Measurements from ENCODE around the gene PSG7. TPM values are rescaled to one million over a fixed set of nuclear protein-coding genes. Genes with fewer than 3 reads are reported as not detected.
"Not testable (repeated sequence)": the region's sequence is repeated elsewhere in the genome, so short reads cannot be mapped to it uniquely, and the experiment has no call there.

PSG7 gene
- total and polyA plus RNA-seq, 10 of the 15 experiments (the other 5 are each of a cell fraction or from before 2014, with no cell fraction given) = not detected

DNA sequence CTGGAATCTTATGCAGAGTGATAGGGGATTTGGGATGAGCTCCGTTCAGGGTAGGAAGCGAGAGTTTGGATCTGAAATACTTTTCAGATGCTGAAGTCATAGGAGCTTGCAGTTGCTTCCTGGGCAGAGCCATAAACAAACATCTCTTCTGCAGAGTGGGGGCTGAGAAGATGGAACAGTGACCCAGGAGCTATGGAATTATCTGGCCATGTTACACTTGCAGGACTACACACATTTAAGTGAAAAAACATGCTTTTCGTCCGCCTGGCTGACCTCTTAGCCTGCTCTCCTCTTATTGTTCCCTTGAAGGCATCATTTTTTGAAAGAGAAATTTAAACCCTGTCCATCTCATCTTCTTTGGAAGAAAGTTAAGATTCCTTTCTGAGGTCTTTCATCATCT lies 48.6 kb upstream of the PSG7 start (continued):
- TF ChIP-seq IKZF2 (IDR thresholded peaks at IDR 0.05) (no peak), ZNF622 (IDR thresholded peaks at IDR 0.05) (no peak), RELA (IDR thresholded peaks at IDR 0.05; ENCODE audit: borderline replicate concordance, partially characterized antibody) (no peak), HDGF (IDR thresholded peaks at IDR 0.05) (no peak), POLR2A (IDR thresholded peaks at IDR 0.05; ENCODE audit: low read depth, low read length) (no peak), ETV6 (conservative IDR thresholded peaks at IDR 0.05 in 1 of 2, IDR thresholded peaks at IDR 0.05 in 1 of 2; ENCODE audit: borderline replicate concordance in 1 of 2, low read depth in 1 of 2) (no peak), EP300 (IDR thresholded peaks at IDR 0.05; ENCODE audit: borderline replicate concordance in 1 of 2, control insufficient read depth in 1 of 2, low read depth in 2 of 2, low read length in 2 of 2) (no peak)
- TF ChIP-seq, protein P1, sequence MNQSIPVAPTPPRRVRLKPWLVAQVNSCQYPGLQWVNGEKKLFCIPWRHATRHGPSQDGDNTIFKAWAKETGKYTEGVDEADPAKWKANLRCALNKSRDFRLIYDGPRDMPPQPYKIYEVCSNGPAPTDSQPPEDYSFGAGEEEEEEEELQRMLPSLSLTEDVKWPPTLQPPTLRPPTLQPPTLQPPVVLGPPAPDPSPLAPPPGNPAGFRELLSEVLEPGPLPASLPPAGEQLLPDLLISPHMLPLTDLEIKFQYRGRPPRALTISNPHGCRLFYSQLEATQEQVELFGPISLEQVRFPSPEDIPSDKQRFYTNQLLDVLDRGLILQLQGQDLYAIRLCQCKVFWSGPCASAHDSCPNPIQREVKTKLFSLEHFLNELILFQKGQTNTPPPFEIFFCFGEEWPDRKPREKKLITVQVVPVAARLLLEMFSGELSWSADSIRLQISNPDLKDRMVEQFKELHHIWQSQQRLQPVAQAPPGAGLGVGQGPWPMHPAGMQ (IDR thresholded peaks at IDR 0.05; ENCODE audit: borderline replicate concordance) = no peak
- TF ChIP-seq, protein P2, sequence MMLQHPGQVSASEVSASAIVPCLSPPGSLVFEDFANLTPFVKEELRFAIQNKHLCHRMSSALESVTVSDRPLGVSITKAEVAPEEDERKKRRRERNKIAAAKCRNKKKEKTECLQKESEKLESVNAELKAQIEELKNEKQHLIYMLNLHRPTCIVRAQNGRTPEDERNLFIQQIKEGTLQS (IDR thresholded peaks at IDR 0.05; ENCODE audit: borderline replicate concordance, extremely low read depth, low read depth, low read length) = no peak
- TF ChIP-seq, protein P3, sequence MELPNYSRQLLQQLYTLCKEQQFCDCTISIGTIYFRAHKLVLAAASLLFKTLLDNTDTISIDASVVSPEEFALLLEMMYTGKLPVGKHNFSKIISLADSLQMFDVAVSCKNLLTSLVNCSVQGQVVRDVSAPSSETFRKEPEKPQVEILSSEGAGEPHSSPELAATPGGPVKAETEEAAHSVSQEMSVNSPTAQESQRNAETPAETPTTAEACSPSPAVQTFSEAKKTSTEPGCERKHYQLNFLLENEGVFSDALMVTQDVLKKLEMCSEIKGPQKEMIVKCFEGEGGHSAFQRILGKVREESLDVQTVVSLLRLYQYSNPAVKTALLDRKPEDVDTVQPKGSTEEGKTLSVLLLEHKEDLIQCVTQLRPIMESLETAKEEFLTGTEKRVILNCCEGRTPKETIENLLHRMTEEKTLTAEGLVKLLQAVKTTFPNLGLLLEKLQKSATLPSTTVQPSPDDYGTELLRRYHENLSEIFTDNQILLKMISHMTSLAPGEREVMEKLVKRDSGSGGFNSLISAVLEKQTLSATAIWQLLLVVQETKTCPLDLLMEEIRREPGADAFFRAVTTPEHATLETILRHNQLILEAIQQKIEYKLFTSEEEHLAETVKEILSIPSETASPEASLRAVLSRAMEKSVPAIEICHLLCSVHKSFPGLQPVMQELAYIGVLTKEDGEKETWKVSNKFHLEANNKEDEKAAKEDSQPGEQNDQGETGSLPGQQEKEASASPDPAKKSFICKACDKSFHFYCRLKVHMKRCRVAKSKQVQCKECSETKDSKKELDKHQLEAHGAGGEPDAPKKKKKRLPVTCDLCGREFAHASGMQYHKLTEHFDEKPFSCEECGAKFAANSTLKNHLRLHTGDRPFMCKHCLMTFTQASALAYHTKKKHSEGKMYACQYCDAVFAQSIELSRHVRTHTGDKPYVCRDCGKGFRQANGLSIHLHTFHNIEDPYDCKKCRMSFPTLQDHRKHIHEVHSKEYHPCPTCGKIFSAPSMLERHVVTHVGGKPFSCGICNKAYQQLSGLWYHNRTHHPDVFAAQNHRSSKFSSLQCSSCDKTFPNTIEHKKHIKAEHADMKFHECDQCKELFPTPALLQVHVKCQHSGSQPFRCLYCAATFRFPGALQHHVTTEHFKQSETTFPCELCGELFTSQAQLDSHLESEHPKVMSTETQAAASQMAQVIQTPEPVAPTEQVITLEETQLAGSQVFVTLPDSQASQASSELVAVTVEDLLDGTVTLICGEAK (IDR thresholded peaks at IDR 0.05; ENCODE audit: borderline replicate concordance) = no peak
- TF ChIP-seq, protein P4, sequence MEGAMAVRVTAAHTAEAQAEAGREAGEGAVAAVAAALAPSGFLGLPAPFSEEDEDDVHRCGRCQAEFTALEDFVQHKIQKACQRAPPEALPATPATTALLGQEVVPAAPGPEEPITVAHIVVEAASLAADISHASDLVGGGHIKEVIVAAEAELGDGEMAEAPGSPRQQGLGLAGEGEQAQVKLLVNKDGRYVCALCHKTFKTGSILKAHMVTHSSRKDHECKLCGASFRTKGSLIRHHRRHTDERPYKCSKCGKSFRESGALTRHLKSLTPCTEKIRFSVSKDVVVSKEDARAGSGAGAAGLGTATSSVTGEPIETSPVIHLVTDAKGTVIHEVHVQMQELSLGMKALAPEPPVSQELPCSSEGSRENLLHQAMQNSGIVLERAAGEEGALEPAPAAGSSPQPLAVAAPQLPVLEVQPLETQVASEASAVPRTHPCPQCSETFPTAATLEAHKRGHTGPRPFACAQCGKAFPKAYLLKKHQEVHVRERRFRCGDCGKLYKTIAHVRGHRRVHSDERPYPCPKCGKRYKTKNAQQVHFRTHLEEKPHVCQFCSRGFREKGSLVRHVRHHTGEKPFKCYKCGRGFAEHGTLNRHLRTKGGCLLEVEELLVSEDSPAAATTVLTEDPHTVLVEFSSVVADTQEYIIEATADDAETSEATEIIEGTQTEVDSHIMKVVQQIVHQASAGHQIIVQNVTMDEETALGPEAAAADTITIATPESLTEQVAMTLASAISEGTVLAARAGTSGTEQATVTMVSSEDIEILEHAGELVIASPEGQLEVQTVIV (IDR thresholded peaks at IDR 0.05; ENCODE audit: borderline replicate concordance, partially characterized antibody) = no peak

DNA sequence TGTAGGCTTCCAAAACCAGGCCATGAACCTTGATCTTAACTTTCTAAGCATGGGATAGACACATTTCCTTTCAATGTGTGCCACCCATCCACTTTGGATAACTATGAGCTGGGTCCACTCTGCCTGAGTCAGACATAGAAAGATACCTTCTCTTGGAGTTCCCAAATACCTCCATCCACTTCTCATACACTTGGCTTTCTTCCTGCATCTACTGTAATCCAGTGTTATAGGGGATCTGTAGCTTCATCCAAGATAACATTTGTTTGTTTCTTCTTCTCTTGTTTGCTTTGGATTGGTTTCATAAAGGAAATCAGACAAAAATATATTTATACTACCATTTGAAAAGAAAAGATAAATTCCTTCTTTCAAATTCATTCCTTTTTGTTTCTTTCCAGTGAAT lies 45.1 kb upstream of the PSG7 start:
- H3K9ac ChIP-seq (ENCODE audit: control insufficient read depth, insufficient read depth, low read length); POLR2A ChIA-PET; intact Hi-C loops (cut with micrococcal nuclease; ENCODE audit: unreplicated experiment); CTCF ChIA-PET; H3K27me3 ChIP-seq (replicated peaks in 1 of 2; ENCODE audit: control insufficient read depth in 2 of 2, insufficient read depth in 2 of 2, low read length in 1 of 2); H3K4me3 ChIP-seq; ATAC-seq; RAD21 ChIA-PET (ENCODE audit: unreplicated experiment); H3K27ac ChIP-seq (ENCODE audit: control insufficient read depth, insufficient read depth); H3K36me3 ChIP-seq (ENCODE audit: control insufficient read depth in 2 of 2, insufficient read depth in 2 of 2, low read length in 1 of 2); DNase-seq (ENCODE audit: low read depth, low spot score); H2AFZ ChIP-seq (ENCODE audit: control insufficient read depth, low read depth, low read length); H3K4me1 ChIP-seq (ENCODE audit: control insufficient read depth, insufficient read depth, low read length); SMC1A ChIA-PET (ENCODE audit: uncharacterized antibody, unreplicated experiment); H3K79me2 ChIP-seq (ENCODE audit: control insufficient read depth, insufficient read depth, low read length); H3K4me2 ChIP-seq (ENCODE audit: control insufficient read depth, insufficient read depth); H4K20me1 ChIP-seq (ENCODE audit: control insufficient read depth, insufficient read depth); BruUV-seq (replicated peaks); FAIRE-seq; H3K9me3 ChIP-seq (replicated peaks; ENCODE audit: control insufficient read depth, insufficient read depth, low read length); in situ Hi-C loops (cut with MboI): not testable (repeated sequence)

All from GM12878 (cell line).